GM21447 (cell line): ENCODE results near the gene GPR62.

Experiments
- ATAC-seq: cut with Tn5 transposase; IDR thresholded peaks from one replicate; pipeline ENCODE4 v1.9.1; 2021; ENCODE audit not compliant: unreplicated experiment

GPR62 gene

DNA sequence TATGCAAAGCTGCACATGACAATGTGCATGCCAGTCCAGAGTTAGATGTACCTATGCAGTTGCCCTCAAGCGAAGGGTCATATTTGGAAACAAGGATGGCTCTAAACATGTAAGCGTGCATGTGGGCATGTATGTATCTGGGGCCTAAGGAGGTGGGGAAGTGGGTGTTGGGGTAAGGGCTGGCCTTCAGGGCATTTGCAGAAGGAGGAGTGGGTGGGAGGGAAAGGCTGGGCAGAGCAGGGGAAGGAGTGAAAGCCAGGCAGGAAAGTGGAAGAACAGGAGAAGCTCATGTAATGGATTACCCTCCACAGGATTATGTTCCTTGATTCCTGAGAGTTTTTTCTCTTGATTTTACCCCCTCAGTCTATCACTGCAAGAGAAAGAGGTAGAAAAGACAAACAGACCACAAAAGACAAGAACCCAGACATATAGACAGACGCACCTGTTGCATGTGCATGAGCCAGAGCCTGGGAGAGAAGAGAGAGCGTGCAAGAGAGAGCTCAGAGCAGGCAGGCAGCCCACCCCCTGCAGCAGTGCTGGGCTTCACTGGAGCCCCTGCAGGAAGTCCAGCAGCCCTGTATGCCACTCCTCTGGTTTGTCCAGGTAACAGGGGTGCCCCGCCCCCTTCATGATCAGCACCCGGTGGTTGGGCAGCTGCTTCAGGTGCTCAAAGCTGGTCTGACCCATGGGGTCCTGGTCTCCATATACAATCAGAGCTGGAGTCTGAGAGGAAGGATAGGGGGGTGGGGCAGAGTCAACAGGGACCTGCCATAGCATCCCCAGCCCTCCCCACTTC is 13.9 kb downstream of the GPR62 start:
- no peak for ATAC-seq

- no peak for ATAC-seq
These were observed 14.7 kb downstream of the GPR62 start for GRCh38 chr3:51969841-51970240.

GRCh38 chr3:51970606-51971300 is 15.6 kb downstream of the GPR62 start:
- no peak for ATAC-seq

GRCh38 chr3:51971350-51971749 is 16.2 kb downstream of the GPR62 start:
- ATAC-seq = no peak

GRCh38 chr3:51974277-51974962 is 19.2 kb downstream of the GPR62 start:
- ATAC-seq = peak; percentile 14

- peak; percentile 39 for ATAC-seq
These were observed 20.0 kb downstream of the GPR62 start, which contains the start of gene ABHD14A for GRCh38 chr3:51974963-51975851. Gene ABHD14A (plus strand): TSS chr3:51975064. CDS start chr3:51975136, 72 bp downstream.

DNA sequence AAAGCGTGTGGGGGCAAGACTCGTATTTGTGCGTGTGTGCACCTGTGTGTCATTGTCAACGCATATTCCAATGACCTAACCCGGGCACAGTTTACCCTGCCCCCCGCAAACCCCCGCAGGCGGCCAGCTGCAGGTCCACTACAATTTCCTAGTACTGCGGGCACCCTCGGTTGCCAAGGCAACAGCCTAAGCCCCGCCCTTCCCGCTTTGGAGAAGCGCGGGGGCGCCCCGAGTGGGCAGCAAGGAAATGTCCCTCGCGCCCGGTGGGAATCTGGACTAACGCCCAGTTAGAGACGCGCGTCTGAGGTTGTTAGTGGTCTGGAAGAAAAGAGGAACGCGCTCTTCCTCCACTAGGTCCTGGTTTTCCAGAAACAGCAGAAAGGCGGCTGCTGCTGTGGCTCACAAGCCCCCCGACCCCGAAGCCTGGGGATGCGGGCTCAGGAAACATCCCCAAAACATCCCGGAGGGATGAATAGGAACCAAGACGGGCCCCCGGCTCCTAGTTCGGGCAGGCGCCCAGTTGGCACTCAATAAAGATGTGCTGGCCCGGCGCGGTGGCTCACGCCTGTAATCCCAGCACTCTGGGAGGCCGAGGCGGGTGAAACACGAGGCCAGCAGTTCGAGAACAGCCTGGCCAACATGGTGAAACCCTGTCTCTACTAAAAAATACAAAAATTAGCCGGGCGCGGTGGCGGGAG is 20.8 kb downstream of the GPR62 start:
- no peak for ATAC-seq

DNA sequence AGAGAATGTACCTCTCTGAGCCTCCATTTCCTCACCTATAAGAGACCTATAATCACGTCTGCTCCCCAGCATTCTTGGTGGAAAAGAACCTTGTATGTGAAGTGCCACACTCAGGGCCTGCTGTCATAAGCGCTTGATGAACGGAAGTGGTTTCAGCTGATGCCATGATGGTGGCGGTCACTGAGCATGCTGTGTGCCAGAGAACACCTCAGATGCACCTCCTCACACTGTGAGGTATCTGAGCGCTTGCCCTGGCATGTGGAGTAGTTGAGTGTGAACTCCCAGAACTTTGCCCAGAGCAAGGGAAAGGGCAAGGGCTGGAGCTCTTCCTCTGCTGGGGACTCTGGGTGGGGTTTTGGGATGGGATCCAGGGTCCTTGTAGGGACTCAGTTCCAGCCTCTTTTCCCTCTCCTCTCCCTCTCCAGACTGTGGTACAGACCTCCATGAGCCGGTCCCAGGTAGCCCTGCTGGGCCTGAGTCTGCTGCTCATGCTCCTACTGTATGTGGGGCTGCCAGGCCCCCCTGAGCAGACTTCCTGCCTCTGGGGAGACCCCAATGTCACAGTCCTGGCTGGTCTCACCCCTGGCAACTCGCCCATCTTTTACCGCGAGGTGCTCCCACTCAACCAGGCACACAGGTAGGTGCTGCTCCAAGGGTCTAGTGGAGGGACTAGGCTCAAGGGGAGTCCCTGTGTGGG is 22.4 kb downstream of the GPR62 start:
- no peak for ATAC-seq

DNA sequence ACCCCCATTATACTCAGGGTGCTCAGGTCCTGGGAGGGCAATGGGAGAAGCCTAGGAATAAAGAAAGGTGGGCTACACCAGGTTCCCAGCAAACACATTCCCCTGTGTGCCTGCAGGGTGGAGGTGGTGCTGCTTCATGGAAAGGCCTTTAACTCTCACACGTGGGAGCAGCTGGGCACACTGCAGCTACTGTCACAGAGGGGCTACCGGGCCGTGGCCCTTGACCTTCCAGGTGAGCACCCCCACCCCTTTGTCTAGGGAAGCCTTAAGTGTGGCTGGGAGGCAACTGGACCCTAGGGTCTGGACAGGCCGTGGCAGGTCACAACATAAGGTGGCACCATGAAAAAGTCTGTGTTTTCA is 22.9 kb downstream of the GPR62 start:
- ATAC-seq = no peak

DNA sequence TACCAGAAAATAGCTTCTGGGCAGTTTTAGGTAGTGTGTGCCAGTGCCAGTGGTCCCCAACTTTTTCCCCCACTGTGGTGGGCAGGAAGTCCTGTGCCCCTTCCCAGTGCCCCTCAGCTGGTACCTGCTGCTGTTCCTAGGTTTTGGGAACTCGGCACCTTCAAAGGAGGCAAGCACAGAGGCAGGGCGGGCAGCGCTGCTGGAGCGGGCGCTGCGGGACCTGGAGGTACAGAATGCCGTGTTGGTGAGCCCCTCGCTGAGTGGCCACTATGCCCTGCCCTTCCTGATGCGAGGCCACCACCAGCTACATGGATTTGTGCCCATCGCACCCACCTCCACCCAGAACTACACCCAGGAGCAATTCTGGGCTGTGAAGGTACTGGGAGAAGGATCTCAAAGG is 25.1 kb downstream of the GPR62 start:
- ATAC-seq = no peak

- ATAC-seq = peak; percentile 57
These were observed 27.2 kb downstream of the GPR62 start for GRCh38 chr3:51982352-51982837.

DNA sequence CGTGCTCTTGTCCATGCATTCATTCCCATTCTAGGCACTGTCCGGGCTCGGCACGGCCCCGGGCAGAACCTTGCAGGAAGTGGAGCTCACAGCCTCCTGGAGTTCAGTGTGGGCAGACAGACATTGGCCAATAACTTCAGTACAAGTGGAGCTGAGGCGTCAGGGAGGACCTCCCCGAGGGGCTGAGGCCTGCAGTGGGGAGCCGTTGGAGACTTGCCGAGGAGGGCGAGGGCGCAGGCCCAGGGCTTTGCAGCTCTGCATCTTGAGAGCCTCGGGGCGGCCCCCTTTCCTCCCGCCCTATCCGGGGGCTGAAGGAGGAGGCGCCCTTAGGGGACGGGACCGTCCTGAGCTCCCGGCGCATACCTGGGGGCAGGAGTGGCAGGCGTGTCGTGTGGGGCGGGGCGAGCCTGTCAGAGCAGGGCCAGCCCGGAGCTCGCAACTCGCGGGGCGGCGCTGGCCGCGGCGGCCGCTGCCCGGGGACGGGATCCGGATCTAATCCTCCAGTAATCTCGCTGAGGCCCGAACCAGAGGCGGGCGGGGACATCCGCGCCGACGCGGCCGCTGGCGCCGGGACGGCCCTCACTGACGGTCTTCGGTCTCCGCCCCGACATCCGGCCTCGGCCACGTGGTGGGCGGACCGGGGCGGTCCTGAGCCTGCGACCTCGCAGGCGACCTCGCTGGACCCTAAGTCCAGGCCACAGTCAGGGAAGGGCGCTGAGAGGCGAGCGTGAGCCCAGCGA is 27.8 kb downstream of the GPR62 start, which contains the start of gene ACY1:
Gene ACY1 (plus strand): TSS at position 698 of the 740 bp plus-strand sequence. CDS start 530 bp downstream, outside the sequence.
- peak; percentile 72 for ATAC-seq

GRCh38 chr3:51983578-51984268 is 28.5 kb downstream of the GPR62 start:
- ATAC-seq = no peak

DNA sequence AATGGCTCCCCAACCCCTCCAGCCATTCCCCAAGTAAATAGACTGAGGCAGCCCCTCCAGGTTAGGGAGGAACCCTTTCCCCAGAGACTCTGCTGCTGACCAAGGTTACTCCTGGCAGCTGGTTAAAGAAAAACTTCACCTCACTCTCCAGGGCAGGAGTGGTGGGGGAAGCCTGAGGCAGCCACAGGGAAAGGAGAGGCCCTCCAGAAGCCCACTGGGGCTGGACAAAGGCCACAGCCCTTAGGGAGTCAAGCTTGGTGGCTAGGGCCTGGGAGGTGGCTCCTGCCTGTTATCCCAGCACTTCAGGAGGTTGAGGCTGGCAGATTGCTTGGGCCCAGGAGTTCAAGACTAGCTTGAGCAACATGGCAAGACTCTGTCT is 29.1 kb downstream of the GPR62 start:
- ATAC-seq = no peak

- no peak for ATAC-seq
These were observed 29.9 kb downstream of the GPR62 start for GRCh38 chr3:51985063-51985462.

- no peak for ATAC-seq
These were observed 31.1 kb downstream of the GPR62 start for GRCh38 chr3:51986010-51986947.

- no peak for ATAC-seq
These were observed 32.4 kb downstream of the GPR62 start for GRCh38 chr3:51987568-51987967.
